Endothelial cell of umbilical vein (primary cell): ENCODE data around the gene SCAMP2. TPM values are rescaled to one million over a fixed set of nuclear protein-coding genes. Genes with fewer than 3 reads are reported as not detected.
A peak's percentile ranks its signal among the peaks of the same experiment; 100 is the strongest.

Experiments used
- BruUV-seq: library from RNA; stranded (reverse); fragments of 400-500 nt; replicated peaks from 2 replicates; lab custom pipeline; 2021; lab: Mats Ljungman, UMichigan
- CTCF ChIA-PET: fragments of 300-600, 350-600 bp; sonication (Branson Sonifier 250); formaldehyde crosslinking; loops from one replicate; lab custom pipeline; 2021; ENCODE audit warnings: antibody characterized with exemption, inconsistent platforms; lab: Charles Lee
- POLR2A ChIA-PET: fragments of 300-600, 350-600 bp; sonication (Branson Sonifier 250); formaldehyde crosslinking; loops from one replicate; lab custom pipeline; 2021; ENCODE audit warnings: antibody characterized with exemption, inconsistent platforms; lab: Charles Lee
- DNase-seq: peaks from one replicate; pipeline ENCODE4 v3.0.0-alpha.2; 2011; ENCODE audit warnings: low read depth, low spot score
- FAIRE-seq: peaks from 2 replicates; lab custom pipeline; 2011; peaks lifted over from hg19 to GRCh38; lab: Jason Lieb, UNC
- H2AFZ ChIP-seq: 2 replicates; pipeline ENCODE4 v1.6.0; 2012; ENCODE audit warnings: low read depth, low read length, control low read depth, inconsistent platforms
- H3K27ac ChIP-seq: 2 replicates; pipeline ENCODE4 v1.5.1; 2011; ENCODE audit warnings: low read depth, mild to moderate bottlenecking, control low read depth, low read length, moderate library complexity; ENCODE audit not compliant: insufficient read depth
- H3K27me3 ChIP-seq, 2 experiments: 2 replicates each; pipeline versions ENCODE4 v1.6.0 to v1.6.1; 2011; ENCODE audit warnings: low read length in 2 of 2, mixed read lengths in 1 of 2; ENCODE audit not compliant: control insufficient read depth in 2 of 2, insufficient read depth in 2 of 2
- H3K36me3 ChIP-seq, 2 experiments: 2 replicates in 1 of 2; 3 replicates in 1 of 2; pipeline ENCODE4 v1.5.1; 2011; ENCODE audit warnings: low read length in 2 of 2, mild to moderate bottlenecking in 1 of 2, moderate library complexity in 1 of 2; ENCODE audit not compliant: control insufficient read depth in 2 of 2, insufficient read depth in 2 of 2; ENCODE audit errors: extremely low read depth in 1 of 2
- H3K4me1 ChIP-seq: 3 replicates; pipeline ENCODE4 v1.5.1; 2011; ENCODE audit warnings: mild to moderate bottlenecking, low read length; ENCODE audit not compliant: control insufficient read depth, insufficient read depth; ENCODE audit errors: extremely low read depth
- H3K4me2 ChIP-seq: 2 replicates; pipeline ENCODE4 v1.6.1; 2011; ENCODE audit warnings: low read length, control low read depth, mixed read lengths; ENCODE audit not compliant: insufficient read depth
- H3K4me3 ChIP-seq, 3 experiments: fragments of 200-600 bp in 1 of 3; sonication (generic), shearing (Covaris generic) in 1 of 3; replicated peaks in 1 of 3; 2 replicates each; pipeline ENCODE4 v1.5.1; 2011 to 2016; ENCODE audit warnings: control low read depth in 3 of 3, low read length in 3 of 3, mild to moderate bottlenecking in 2 of 3, inconsistent platforms in 1 of 3, low read depth in 1 of 3, moderate library complexity in 1 of 3; ENCODE audit not compliant: insufficient read depth in 1 of 3
- H3K79me2 ChIP-seq: 2 replicates; pipeline ENCODE4 v1.6.0; 2012; ENCODE audit warnings: low read length, inconsistent platforms; ENCODE audit not compliant: control insufficient read depth, insufficient read depth
- H3K9ac ChIP-seq: replicated peaks from 2 replicates; pipeline ENCODE3; 2011; ENCODE audit warnings: low read length, control low read depth; ENCODE audit not compliant: insufficient read depth; ENCODE audit errors: extremely low read depth
- H3K9me1 ChIP-seq: replicated peaks from 3 replicates; pipeline ENCODE4 v1.6.0; 2011; ENCODE audit warnings: mild to moderate bottlenecking, low read length; ENCODE audit not compliant: control insufficient read depth, insufficient read depth; ENCODE audit errors: extremely low read depth
- H3K9me3 ChIP-seq: replicated peaks from 2 replicates; pipeline ENCODE4 v1.5.1; 2012; ENCODE audit warnings: low read length, inconsistent platforms; ENCODE audit not compliant: control insufficient read depth, insufficient read depth
- H4K20me1 ChIP-seq: replicated peaks from 2 replicates; pipeline ENCODE3; 2011; ENCODE audit warnings: mild to moderate bottlenecking, low read length; ENCODE audit not compliant: control insufficient read depth, insufficient read depth; ENCODE audit errors: extremely low read depth
- EZH2 ChIP-seq: IDR thresholded peaks from 2 replicates; pipeline ENCODE4 v1.6.1; 2012; ENCODE audit warnings: borderline replicate concordance, low read depth, mild to moderate bottlenecking, moderate library complexity, low read length, inconsistent platforms; ENCODE audit not compliant: severe bottlenecking
- FOS ChIP-seq: IDR thresholded peaks from 2 replicates; pipeline ENCODE4 v1.6.1; 2011; ENCODE audit warnings: mild to moderate bottlenecking, low read length, moderate library complexity, borderline replicate concordance; ENCODE audit not compliant: insufficient read depth
- GATA2 ChIP-seq: IDR thresholded peaks from 2 replicates; pipeline ENCODE4 v1.7.0; 2011; ENCODE audit warnings: low read depth, mild to moderate bottlenecking, moderate library complexity, mixed read lengths, low read length; ENCODE audit not compliant: insufficient read length, insufficient read depth
- JUN ChIP-seq: IDR thresholded peaks from 2 replicates; pipeline ENCODE4 v1.6.1; 2011; ENCODE audit warnings: borderline replicate concordance, low read depth; ENCODE audit not compliant: insufficient read length, insufficient read depth
- MAX ChIP-seq: IDR thresholded peaks from 2 replicates; pipeline ENCODE4 v1.6.1; 2011; ENCODE audit not compliant: insufficient read depth, insufficient read length
- MYC ChIP-seq: IDR thresholded peaks from one replicate; pipeline ENCODE4 v1.6.1; 2011; ENCODE audit warnings: mild to moderate bottlenecking, low read depth, low read length
- POLR2A ChIP-seq: IDR thresholded peaks from 2 replicates; pipeline ENCODE4 v1.6.1; 2012; ENCODE audit warnings: low read depth, mild to moderate bottlenecking, control low read depth, low read length
- POLR2AphosphoS5 ChIP-seq: IDR thresholded peaks from 2 replicates; pipeline ENCODE4 v1.6.1; 2012; ENCODE audit warnings: low read depth, mild to moderate bottlenecking, control low read depth, low read length, moderate library complexity; ENCODE audit not compliant: insufficient read depth
- dilution Hi-C: fragments of 300-500 bp; cut with MboI; formaldehyde crosslinking; loops from one replicate; pipeline ENCODE4 v1.15.0; 2019; ENCODE audit warnings: low sequenced_read_pairs; ENCODE audit not compliant: extremely low pct_ligation_motif_present
- intact Hi-C: fragments of 100-400 bp; cut with micrococcal nuclease; formaldehyde crosslinking; loops from one replicate; pipeline ENCODE4 v1.10.0; 2022
- polyA plus RNA-seq, 4 experiments: library from polyadenylated mRNA; depleted of rRNA in 3 of 4; stranded (reverse) in 3 of 4; unstranded in 1 of 4; fragments of >200 nt; gene quantifications; 2 replicates each; pipeline versions ENCODE4 v1.2.1 to v1.2.3, GENCODE V29; 2011 to 2012; ENCODE audit warnings: missing spikeins in 1 of 4
- total RNA-seq: library from RNA; stranded (reverse); gene quantifications from 2 replicates; pipeline ENCODE4 v1.2.3, GENCODE V29; 2021
- TF ChIP-seq, protein P1 (sequence below), 2 donors: IDR thresholded peaks; 1 replicate in 1 of 2; 2 replicates in 1 of 2; pipeline ENCODE4 v1.5.1; 2011; ENCODE audit warnings: low read length in 2 of 2, mild to moderate bottlenecking in 2 of 2, moderate library complexity in 2 of 2, control low read depth in 1 of 2, inconsistent platforms in 1 of 2, low read depth in 1 of 2; ENCODE audit not compliant: insufficient read depth in 1 of 2; ENCODE audit errors: extremely low read depth in 1 of 2

SCAMP2 gene
- total and polyA plus RNA-seq, 2 donors (not counting 3 experiments of a cell fraction or from before 2014, with no cell fraction given) = 67.3 to 256 TPM

- Histone ChIP-seq H3K36me3 (peaks cover 6 to 10% of the 10 kb centered on the region in 2 experiments), H3K4me3 (peak within 1 kb of the TSS; percentile 38 to 79 (median 73)), H3K9me1 (no peaks in the 10 kb centered on the region), H2AFZ (peak within 1 kb of the TSS; percentile 98), H3K27ac (peak within 1 kb of the TSS; percentile 32), H3K4me1 (peaks cover 11% of the 10 kb centered on the region), H3K79me2 (peaks cover 15% of the 10 kb centered on the region), H4K20me1 (no peaks in the 10 kb centered on the region), H3K9ac (peak within 1 kb of the TSS; percentile 76), H3K9me3 (no peaks in the 10 kb centered on the region), H3K27me3 (no peaks in the 10 kb centered on the region), H3K4me2 (peak within 1 kb of the TSS; percentile 88)
- DNase-seq (peak; percentile 87), FAIRE-seq (peak; percentile 97)
- BruUV-seq = no TSS peak
- POLR2A ChIA-PET = interaction anchor here (0.7 to 1.3 kb wide), 3 partner anchors 17 to 61 kb away, joined by 3 read pairs; partner anchors contain the start of genes COX5A and MPI
- intact Hi-C loops (loop anchor here (1.0 kb wide), 3 partner anchors 17 to 44 kb away; partner anchors contain the start of gene COX5A), dilution Hi-C loops (no loop called here)
- CTCF ChIA-PET = interaction anchor here (0.6 to 2.7 kb wide), 19 partner anchors 10 to 243 kb away, joined by 3 to 20 read pairs (median 3); partner anchors contain the start of genes COX5A and MPI
- TF ChIP-seq POLR2AphosphoS5 (peak; percentile 92), POLR2A (peak; percentile 98), MAX (no peak)
Observed at GRCh38 chr15:74906450-74907162, 33.4 kb upstream of the SCAMP2 start, which contains the start of gene FAM219B. Gene FAM219B, minus strand, starts transcription at chr15:74906851. Its CDS starts 51 bp downstream, at chr15:74906800.

DNA sequence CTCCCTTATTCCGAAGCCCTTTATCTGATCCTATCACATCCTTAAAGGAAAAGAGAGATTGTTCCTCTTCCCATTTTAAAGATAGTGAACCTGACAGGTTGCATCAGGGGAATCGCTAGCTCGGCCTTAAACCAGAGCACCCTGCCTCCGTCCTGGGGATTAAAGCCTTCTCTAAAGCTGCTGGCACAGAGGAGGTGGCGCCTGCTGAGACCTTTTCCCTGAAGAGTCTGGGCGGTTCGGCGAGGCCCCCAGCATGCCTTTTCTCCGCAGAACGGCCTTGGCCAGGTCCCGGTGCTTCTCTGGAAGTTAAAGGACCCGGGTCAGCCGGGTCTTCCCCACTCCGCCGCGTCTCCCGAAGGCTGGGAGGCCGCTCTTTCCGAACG is 32.9 kb upstream of the SCAMP2 start:
- ChIA-PET CTCF (interaction anchor here (0.6 to 2.7 kb wide), 18 partner anchors 10 to 243 kb away, joined by 3 to 20 read pairs (median 4); partner anchors contain the start of genes COX5A and MPI), POLR2A (interaction anchor here (0.7 to 1.3 kb wide), 3 partner anchors 17 to 60 kb away, joined by 3 read pairs; partner anchors contain the start of genes COX5A and MPI)
- dilution Hi-C loops = no loop called here
- no peak for TF ChIP-seq POLR2A
- no peak for TF ChIP-seq FOS
- no peak for TF ChIP-seq GATA2
- no peak for TF ChIP-seq MAX
- no peak for TF ChIP-seq EZH2
- TF ChIP-seq POLR2AphosphoS5 = no peak
- TF ChIP-seq JUN = no peak
- no peak for TF ChIP-seq MYC
- TF ChIP-seq, protein P1, sequence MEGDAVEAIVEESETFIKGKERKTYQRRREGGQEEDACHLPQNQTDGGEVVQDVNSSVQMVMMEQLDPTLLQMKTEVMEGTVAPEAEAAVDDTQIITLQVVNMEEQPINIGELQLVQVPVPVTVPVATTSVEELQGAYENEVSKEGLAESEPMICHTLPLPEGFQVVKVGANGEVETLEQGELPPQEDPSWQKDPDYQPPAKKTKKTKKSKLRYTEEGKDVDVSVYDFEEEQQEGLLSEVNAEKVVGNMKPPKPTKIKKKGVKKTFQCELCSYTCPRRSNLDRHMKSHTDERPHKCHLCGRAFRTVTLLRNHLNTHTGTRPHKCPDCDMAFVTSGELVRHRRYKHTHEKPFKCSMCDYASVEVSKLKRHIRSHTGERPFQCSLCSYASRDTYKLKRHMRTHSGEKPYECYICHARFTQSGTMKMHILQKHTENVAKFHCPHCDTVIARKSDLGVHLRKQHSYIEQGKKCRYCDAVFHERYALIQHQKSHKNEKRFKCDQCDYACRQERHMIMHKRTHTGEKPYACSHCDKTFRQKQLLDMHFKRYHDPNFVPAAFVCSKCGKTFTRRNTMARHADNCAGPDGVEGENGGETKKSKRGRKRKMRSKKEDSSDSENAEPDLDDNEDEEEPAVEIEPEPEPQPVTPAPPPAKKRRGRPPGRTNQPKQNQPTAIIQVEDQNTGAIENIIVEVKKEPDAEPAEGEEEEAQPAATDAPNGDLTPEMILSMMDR (IDR thresholded peaks at IDR 0.05; ENCODE audit: extremely low read depth in 1 of 2, insufficient read depth in 1 of 2, low read depth in 1 of 2, low read length in 2 of 2) = no peak
- Histone ChIP-seq H3K4me1 (peaks cover 11% of the 10 kb centered on the region), H3K27me3 (no peaks in the 10 kb centered on the region), H3K9me3 (no peaks in the 10 kb centered on the region), H3K9me1 (no peaks in the 10 kb centered on the region), H3K9ac (peak overlapping the region; percentile 76), H3K36me3 (peaks cover 7 to 10% of the 10 kb centered on the region in 2 experiments), H3K4me3 (peak overlapping the region; percentile 38 to 79 (median 73)), H3K79me2 (peaks cover 15% of the 10 kb centered on the region), H3K4me2 (peak overlapping the region; percentile 78), H3K27ac (peak overlapping the region; percentile 32), H2AFZ (peak overlapping the region; percentile 98), H4K20me1 (no peaks in the 10 kb centered on the region)
- FAIRE-seq (no peak), DNase-seq (peak; percentile 56)
- intact Hi-C loops = loop anchor here (1.0 kb wide), 3 partner anchors 17 to 44 kb away; partner anchors contain the start of gene COX5A
- BruUV-seq = TSS peak; percentile 36
